Measurements from ENCODE around the gene COL6A3.

The COL6A3 gene, protein sequence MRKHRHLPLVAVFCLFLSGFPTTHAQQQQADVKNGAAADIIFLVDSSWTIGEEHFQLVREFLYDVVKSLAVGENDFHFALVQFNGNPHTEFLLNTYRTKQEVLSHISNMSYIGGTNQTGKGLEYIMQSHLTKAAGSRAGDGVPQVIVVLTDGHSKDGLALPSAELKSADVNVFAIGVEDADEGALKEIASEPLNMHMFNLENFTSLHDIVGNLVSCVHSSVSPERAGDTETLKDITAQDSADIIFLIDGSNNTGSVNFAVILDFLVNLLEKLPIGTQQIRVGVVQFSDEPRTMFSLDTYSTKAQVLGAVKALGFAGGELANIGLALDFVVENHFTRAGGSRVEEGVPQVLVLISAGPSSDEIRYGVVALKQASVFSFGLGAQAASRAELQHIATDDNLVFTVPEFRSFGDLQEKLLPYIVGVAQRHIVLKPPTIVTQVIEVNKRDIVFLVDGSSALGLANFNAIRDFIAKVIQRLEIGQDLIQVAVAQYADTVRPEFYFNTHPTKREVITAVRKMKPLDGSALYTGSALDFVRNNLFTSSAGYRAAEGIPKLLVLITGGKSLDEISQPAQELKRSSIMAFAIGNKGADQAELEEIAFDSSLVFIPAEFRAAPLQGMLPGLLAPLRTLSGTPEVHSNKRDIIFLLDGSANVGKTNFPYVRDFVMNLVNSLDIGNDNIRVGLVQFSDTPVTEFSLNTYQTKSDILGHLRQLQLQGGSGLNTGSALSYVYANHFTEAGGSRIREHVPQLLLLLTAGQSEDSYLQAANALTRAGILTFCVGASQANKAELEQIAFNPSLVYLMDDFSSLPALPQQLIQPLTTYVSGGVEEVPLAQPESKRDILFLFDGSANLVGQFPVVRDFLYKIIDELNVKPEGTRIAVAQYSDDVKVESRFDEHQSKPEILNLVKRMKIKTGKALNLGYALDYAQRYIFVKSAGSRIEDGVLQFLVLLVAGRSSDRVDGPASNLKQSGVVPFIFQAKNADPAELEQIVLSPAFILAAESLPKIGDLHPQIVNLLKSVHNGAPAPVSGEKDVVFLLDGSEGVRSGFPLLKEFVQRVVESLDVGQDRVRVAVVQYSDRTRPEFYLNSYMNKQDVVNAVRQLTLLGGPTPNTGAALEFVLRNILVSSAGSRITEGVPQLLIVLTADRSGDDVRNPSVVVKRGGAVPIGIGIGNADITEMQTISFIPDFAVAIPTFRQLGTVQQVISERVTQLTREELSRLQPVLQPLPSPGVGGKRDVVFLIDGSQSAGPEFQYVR (N-terminal part only)

GRCh38 chr2:237413777-237414661 lies at the start of gene COL6A3:
Gene COL6A3, minus strand, starts transcription at chr2:237414164. Its CDS starts 17,347 bp downstream, at chr2:237396817.
- no peak for ATAC-seq
- no peak for DNase-seq

- DNase-seq (no peak), ATAC-seq (no peak)
These were observed 45.8 kb upstream of the COL6A3 start for GRCh38 chr2:237459741-237460174.

GRCh38 chr2:237459226-237459625 lies 45.3 kb upstream of the COL6A3 start:
- DNase-seq, result no peak
- ATAC-seq, result no peak

GRCh38 chr2:237458519-237458918 lies 44.6 kb upstream of the COL6A3 start:
- DNase-seq (no peak), ATAC-seq (peak; percentile 32)

- no peak for DNase-seq
- no peak for ATAC-seq
These were observed 43.5 kb upstream of the COL6A3 start for GRCh38 chr2:237457388-237457941.

GRCh38 chr2:237456200-237456843 lies 42.4 kb upstream of the COL6A3 start:
- no peak for ATAC-seq

GRCh38 chr2:237455764-237456163 lies 41.8 kb upstream of the COL6A3 start:
- peak; percentile 21 for ATAC-seq
- no peak for DNase-seq

More at GRCh38 chr2:237456200-237456843, 42.4 kb upstream of the COL6A3 start:
- no peak for DNase-seq

DNA sequence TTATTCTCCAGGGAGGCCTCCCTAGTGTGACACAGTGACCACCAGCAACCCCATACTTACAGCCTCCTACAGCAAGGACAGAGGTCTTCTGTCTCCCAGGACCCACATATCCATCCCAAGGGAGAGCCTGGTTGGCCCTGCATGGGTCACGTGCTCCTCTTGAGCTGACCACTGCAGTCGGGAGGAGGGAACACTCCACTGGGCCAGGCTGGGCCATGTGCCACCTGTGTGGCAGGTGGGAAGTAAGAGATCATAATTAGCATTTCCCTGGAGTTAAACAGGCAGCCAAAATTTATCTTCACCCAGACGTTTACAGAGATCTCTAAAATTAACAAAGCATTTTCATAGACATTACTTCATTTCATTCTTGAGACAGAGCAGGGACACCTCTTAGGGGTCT lies 39.7 kb upstream of the COL6A3 start:
- ATAC-seq (no peak), DNase-seq (no peak)

- DNase-seq, result no peak
- no peak for ATAC-seq
These were observed 38.9 kb upstream of the COL6A3 start for GRCh38 chr2:237452861-237453260.

DNA sequence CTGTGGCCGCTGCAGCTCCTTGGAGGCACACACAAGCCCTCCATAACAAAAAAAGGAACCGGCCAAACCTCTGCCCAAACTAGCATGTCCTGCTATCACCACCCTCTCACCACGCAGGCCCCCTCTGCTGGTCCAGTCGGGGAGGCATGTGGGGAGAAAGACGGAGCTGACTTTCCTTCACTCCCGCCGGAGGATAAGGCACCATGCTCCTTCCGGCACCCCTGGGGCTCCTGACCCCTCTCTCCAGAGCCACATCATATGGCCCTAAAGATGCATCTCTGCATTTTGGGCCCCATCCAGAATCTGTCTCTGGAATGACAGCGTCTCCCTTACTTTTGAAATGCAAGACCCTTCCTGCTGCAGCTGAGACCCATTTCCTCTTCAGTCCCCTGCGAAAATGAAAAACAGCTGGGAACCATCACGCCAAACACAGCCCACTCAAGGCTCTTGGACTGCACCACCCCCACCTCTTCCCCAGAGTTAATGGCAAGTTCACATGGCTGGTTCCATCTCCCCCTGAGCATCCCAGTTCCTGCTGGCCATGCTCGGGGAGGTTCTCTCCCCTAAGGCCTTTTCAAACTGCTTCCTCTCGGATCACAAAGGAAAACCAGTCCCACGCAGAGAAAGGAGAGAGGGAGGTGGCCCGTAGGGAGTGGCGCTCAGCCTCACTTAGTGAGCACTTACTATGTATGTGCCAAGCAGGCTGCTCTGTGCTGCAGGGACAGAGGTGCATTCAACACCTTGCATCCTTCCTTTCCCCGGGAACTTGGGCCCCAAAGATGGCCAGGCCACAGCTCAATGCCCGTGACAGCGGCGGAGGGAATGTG lies 37.9 kb upstream of the COL6A3 start:
- no peak for DNase-seq

GRCh38 chr2:237450583-237450982 lies 36.6 kb upstream of the COL6A3 start:
- no peak for DNase-seq
- ATAC-seq, result no peak

More for the DNA sequence above, 37.9 kb upstream of the COL6A3 start:
- no peak for ATAC-seq

GRCh38 chr2:237450108-237450507 lies 36.1 kb upstream of the COL6A3 start:
- ATAC-seq (no peak), DNase-seq (no peak)

DNA sequence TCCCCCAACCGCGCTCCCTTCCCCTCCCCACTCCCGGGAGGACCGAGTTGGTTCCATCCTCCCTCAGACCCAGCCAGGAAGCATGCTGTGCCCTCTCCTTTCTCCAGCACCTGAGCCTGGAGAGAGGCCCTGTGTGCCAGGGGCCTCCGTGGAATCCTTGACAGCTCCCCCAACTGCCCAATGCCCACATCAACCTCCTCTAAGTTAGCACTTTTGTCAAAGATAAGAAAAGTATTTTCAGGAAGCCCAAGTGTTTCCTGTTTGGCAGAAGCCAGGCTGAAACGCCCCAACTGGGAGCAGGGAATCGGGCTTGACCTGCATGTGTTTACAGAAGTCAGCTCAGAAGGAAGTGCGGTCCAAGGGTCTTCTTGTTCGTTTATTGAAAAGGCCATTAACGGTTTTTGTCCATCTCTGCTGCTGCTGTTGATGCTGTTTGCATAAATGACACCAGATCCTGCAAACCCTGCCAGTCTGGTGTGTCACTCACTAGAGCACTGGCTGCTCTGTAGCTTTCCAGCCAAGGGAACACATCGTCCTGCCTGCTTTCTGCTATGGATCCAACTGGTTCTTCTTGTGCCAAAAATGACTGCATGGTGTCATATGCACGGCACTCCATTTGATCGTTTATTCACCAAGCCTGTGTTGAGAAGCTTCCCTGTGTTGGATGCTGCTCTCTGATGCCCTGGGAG lies 35.4 kb upstream of the COL6A3 start:
- no peak for DNase-seq
- no peak for ATAC-seq

DNA sequence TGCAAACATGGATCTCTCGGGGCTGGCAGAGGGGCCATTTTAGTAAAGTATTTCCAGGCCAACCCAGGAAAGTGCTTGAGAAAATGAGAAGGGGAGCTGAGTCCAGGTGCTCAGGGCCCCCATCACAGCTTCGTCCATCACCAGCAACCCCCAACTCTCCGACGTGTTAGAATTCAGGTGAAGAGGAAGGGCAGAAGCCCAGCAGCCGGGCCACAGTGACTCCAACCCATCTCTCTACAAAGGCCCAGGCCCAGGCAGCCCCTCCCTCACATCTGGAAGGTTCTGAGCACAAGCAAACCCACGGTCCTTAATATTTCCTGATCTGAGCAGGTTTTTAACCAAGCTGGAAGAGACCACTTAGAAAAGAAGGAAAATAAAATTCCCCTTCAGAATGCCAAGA lies 34.7 kb upstream of the COL6A3 start:
- no peak for DNase-seq
- ATAC-seq, result no peak

DNA sequence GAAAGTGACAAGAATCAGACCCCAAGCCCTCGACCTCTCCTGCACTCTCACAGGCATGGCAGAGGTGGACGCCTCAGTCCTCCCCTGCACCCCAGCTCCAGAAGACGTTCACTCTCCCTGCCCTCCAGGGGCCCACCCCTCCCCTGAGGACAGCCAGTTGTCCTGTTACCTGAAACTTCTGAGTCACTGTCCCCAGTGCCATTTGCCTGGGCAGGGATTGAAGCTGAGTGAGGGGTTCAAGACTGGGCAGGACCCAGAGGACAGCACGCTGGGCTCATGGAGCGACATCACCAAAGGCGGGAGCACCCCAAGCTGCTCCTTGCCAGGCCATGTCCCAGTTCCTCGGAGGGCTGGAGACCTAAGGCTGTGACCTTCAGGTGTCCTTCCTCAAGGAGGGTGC lies 34.2 kb upstream of the COL6A3 start:
- DNase-seq (no peak), ATAC-seq (no peak)

DNA sequence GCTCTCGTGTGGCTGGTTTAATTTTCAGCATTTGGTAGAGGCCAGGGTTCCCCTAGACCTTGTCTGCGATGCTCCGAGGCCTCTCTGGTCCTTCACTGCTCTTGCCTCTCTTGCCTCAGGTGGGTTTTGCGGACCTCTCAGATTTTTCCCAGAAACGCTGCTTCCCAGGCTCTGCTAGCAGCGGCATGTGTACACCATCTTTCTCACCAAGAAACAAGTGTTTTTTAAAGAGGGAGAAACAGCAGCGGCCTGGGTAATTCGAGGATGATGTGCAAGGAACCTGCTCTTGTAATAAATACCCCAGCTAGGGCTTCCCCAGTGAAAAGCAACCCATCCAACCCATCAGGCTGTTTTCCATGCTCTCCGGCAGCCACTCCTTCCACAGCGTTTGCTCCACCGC lies 33.5 kb upstream of the COL6A3 start:
- DNase-seq, result no peak
- ATAC-seq, result no peak

GRCh38 chr2:237446338-237446665 lies 32.3 kb upstream of the COL6A3 start:
- no peak for DNase-seq
- no peak for ATAC-seq

GRCh38 chr2:237445611-237446337 lies 31.8 kb upstream of the COL6A3 start:
- ATAC-seq (no peak), DNase-seq (no peak)

All from stimulated activated naive CD8-positive, alpha-beta T cell treated with anti-CD3 and anti-CD28 coated beads, Interleukin-15, Interleukin-2, amounts not matched to agents 100 U/mL and 50 U/mL, for 24 hours (primary cell).